Neural cell (in vitro differentiated cells): ENCODE results near the gene FREM3.

ENCODE experiments used
- EP300 ChIP-seq: fragments of 450-650 bp; conservative IDR thresholded peaks from 2 replicates; pipeline ENCODE4 v1.6.1; 2014; ENCODE audit warnings: antibody characterized with exemption, mild to moderate bottlenecking, moderate library complexity; ENCODE audit not compliant: poor library complexity, severe bottlenecking
- SMC3 ChIP-seq: fragments of 450-650 bp; conservative IDR thresholded peaks from 2 replicates; pipeline ENCODE4 v1.6.1; 2014; ENCODE audit warnings: antibody characterized with exemption, mild to moderate bottlenecking, moderate library complexity; ENCODE audit not compliant: poor library complexity
- TF ChIP-seq, protein P1 (sequence below): fragments of 450-650 bp; IDR thresholded peaks from 2 replicates; pipeline ENCODE4 v1.5.1; 2014; ENCODE audit warnings: antibody characterized with exemption, mild to moderate bottlenecking, moderate library complexity; ENCODE audit not compliant: poor library complexity, severe bottlenecking
- TF ChIP-seq, protein P2 (sequence below): IDR thresholded peaks from 2 replicates; pipeline ENCODE4 v1.6.1; 2012; ENCODE audit warnings: borderline replicate concordance

DNA sequence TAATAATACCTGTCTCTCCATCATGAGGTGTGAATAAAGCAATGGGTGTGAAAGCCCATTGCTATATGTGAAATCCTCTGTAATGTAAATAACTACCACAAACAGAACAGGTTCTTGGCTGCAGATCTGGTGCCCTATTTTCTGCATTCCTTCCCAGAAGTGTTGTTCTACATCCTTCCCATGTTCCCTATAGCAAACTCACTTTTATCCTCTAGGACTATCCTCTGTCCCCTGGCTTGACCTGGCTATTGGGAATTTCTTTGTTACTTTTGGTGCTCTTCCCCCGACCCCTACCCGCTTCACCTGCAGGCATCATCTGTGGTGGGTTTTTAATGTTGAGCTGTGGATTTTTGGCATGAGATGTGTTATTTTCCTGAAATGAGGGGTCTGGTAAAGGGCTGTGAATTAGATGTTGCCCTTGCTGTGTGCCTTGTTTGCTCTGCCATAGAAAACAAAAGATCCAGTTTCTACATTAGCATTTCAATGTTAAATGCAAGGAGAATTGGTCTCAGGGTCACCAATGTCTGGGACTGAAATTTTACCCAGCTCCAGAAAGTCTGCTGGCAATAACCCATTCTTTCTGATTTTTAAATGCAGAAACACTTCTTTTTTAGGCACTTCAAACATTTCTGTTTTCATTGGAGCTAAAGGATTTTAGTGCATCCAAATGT is 13.6 kb upstream of the FREM3 start:
- TF ChIP-seq, protein P1, sequence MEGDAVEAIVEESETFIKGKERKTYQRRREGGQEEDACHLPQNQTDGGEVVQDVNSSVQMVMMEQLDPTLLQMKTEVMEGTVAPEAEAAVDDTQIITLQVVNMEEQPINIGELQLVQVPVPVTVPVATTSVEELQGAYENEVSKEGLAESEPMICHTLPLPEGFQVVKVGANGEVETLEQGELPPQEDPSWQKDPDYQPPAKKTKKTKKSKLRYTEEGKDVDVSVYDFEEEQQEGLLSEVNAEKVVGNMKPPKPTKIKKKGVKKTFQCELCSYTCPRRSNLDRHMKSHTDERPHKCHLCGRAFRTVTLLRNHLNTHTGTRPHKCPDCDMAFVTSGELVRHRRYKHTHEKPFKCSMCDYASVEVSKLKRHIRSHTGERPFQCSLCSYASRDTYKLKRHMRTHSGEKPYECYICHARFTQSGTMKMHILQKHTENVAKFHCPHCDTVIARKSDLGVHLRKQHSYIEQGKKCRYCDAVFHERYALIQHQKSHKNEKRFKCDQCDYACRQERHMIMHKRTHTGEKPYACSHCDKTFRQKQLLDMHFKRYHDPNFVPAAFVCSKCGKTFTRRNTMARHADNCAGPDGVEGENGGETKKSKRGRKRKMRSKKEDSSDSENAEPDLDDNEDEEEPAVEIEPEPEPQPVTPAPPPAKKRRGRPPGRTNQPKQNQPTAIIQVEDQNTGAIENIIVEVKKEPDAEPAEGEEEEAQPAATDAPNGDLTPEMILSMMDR, result no peak
- TF ChIP-seq SMC3 (no peak), EP300 (no peak)
- TF ChIP-seq, protein P2, sequence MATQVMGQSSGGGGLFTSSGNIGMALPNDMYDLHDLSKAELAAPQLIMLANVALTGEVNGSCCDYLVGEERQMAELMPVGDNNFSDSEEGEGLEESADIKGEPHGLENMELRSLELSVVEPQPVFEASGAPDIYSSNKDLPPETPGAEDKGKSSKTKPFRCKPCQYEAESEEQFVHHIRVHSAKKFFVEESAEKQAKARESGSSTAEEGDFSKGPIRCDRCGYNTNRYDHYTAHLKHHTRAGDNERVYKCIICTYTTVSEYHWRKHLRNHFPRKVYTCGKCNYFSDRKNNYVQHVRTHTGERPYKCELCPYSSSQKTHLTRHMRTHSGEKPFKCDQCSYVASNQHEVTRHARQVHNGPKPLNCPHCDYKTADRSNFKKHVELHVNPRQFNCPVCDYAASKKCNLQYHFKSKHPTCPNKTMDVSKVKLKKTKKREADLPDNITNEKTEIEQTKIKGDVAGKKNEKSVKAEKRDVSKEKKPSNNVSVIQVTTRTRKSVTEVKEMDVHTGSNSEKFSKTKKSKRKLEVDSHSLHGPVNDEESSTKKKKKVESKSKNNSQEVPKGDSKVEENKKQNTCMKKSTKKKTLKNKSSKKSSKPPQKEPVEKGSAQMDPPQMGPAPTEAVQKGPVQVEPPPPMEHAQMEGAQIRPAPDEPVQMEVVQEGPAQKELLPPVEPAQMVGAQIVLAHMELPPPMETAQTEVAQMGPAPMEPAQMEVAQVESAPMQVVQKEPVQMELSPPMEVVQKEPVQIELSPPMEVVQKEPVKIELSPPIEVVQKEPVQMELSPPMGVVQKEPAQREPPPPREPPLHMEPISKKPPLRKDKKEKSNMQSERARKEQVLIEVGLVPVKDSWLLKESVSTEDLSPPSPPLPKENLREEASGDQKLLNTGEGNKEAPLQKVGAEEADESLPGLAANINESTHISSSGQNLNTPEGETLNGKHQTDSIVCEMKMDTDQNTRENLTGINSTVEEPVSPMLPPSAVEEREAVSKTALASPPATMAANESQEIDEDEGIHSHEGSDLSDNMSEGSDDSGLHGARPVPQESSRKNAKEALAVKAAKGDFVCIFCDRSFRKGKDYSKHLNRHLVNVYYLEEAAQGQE, result no peak
